Neural progenitor cell (in vitro differentiated cells): ENCODE measurements around the gene NBAS. TPM values are rescaled to one million over a fixed set of nuclear protein-coding genes. Genes with fewer than 3 reads are reported as not detected.

Source experiments
- DNase-seq: peaks from one replicate; pipeline ENCODE4 v3.0.0-alpha.2; 2016; ENCODE audit warnings: low spot score
- H2AFZ ChIP-seq: fragments of 200-600 bp; sonication (generic); replicated peaks from 2 replicates; pipeline ENCODE4 v1.6.1; 2016; ENCODE audit warnings: antibody characterized with exemption
- H3F3A ChIP-seq: fragments of 200-600 bp; sonication (generic); 2 replicates; pipeline ENCODE4 v1.6.1; 2016; ENCODE audit warnings: antibody characterized with exemption, low read depth
- H3K27ac ChIP-seq: fragments of 200-600 bp; sonication (generic); 2 replicates; pipeline ENCODE4 v1.5.1; 2016; ENCODE audit warnings: mild to moderate bottlenecking
- H3K27me3 ChIP-seq: fragments of 200-600 bp; sonication (generic); 2 replicates; pipeline ENCODE4 v1.6.1; 2016; ENCODE audit warnings: mild to moderate bottlenecking, moderate library complexity
- H3K36me3 ChIP-seq: fragments of 200-600 bp; sonication (generic); 2 replicates; pipeline ENCODE4 v1.5.1; 2016
- H3K4me1 ChIP-seq: fragments of 200-600 bp; sonication (generic); 2 replicates; pipeline ENCODE4 v1.6.1; 2016; ENCODE audit warnings: mixed run types
- H3K4me2 ChIP-seq: fragments of 200-600 bp; sonication (generic); 2 replicates; pipeline ENCODE4 v1.6.1; 2016
- H3K4me3 ChIP-seq: fragments of 200-600 bp; sonication (generic); 2 replicates; pipeline ENCODE4 v1.5.1; 2016
- H3K79me2 ChIP-seq: fragments of 200-600 bp; sonication (generic); 2 replicates; pipeline ENCODE4 v1.6.1; 2016; ENCODE audit warnings: low read depth
- H3K9ac ChIP-seq: fragments of 200-600 bp; sonication (generic); 2 replicates; pipeline ENCODE4 v1.6.1; 2016
- H3K9me3 ChIP-seq: fragments of 200-600 bp; sonication (generic); 2 replicates; pipeline ENCODE4 v1.5.1; 2016; ENCODE audit warnings: low read depth
- H4K20me1 ChIP-seq: fragments of 200-600 bp; sonication (generic); 2 replicates; pipeline ENCODE4 v1.6.1; 2016; ENCODE audit warnings: low read depth
- H3K27ac Mint-ChIP-seq: 3 replicates; pipeline ENCODE4 v1.8.0; 2021; ENCODE audit warnings: mixed read lengths
- H3K27me3 Mint-ChIP-seq: 2 replicates; pipeline ENCODE4 v1.8.0; 2022; ENCODE audit warnings: low read depth, mild to moderate bottlenecking, inconsistent platforms, moderate library complexity, mixed read lengths; ENCODE audit not compliant: insufficient read depth
- H3K36me3 Mint-ChIP-seq: 3 replicates; pipeline ENCODE4 v1.8.0; 2021; ENCODE audit warnings: mixed read lengths
- H3K4me1 Mint-ChIP-seq: 3 replicates; pipeline ENCODE4 v1.8.0; 2021; ENCODE audit warnings: mixed read lengths
- H3K4me3 Mint-ChIP-seq: 3 replicates; pipeline ENCODE4 v1.8.0; 2021; ENCODE audit warnings: mild to moderate bottlenecking, moderate library complexity, mixed read lengths
- H3K9me3 Mint-ChIP-seq: 3 replicates; pipeline ENCODE4 v1.8.0; 2020; ENCODE audit warnings: mixed read lengths
- EZH2 ChIP-seq: fragments of 200-600 bp; sonication (generic); IDR thresholded peaks from 2 replicates; pipeline ENCODE4 v1.6.1; 2017; ENCODE audit warnings: antibody characterized with exemption, mild to moderate bottlenecking, moderate library complexity
- EZH2phosphoT487 ChIP-seq: fragments of 200-600 bp; sonication (generic); IDR thresholded peaks from 2 replicates; pipeline ENCODE4 v1.6.1; 2017; ENCODE audit warnings: antibody characterized with exemption
- total RNA-seq: library from RNA; depleted of rRNA; stranded (reverse); fragments of >200 nt; gene quantifications from 2 replicates; pipeline ENCODE4 v1.2.3, GENCODE V29; 2015; ENCODE audit warnings: low replicate concordance
- TF ChIP-seq, protein P1 (sequence below): fragments of 200-600 bp; sonication (generic); IDR thresholded peaks from 2 replicates; pipeline ENCODE4 v1.5.1; 2017; ENCODE audit warnings: antibody characterized with exemption, mild to moderate bottlenecking

Gene NBAS
- total RNA-seq, 1 donor from 2014 or later: 58.0 TPM

GRCh38 chr2:15531095-15531854 is 29.9 kb downstream of the NBAS start:
- TF ChIP-seq, protein P1, sequence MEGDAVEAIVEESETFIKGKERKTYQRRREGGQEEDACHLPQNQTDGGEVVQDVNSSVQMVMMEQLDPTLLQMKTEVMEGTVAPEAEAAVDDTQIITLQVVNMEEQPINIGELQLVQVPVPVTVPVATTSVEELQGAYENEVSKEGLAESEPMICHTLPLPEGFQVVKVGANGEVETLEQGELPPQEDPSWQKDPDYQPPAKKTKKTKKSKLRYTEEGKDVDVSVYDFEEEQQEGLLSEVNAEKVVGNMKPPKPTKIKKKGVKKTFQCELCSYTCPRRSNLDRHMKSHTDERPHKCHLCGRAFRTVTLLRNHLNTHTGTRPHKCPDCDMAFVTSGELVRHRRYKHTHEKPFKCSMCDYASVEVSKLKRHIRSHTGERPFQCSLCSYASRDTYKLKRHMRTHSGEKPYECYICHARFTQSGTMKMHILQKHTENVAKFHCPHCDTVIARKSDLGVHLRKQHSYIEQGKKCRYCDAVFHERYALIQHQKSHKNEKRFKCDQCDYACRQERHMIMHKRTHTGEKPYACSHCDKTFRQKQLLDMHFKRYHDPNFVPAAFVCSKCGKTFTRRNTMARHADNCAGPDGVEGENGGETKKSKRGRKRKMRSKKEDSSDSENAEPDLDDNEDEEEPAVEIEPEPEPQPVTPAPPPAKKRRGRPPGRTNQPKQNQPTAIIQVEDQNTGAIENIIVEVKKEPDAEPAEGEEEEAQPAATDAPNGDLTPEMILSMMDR: no peak
- no peak for TF ChIP-seq EZH2
- Histone ChIP-seq H4K20me1 (no peaks in the 10 kb centered on the region), H3K27me3 (no peaks in the 10 kb centered on the region), H3K27ac (no peak overlapping the region), H3K36me3 (peaks cover 4% of the 10 kb centered on the region), H3K4me2 (no peak overlapping the region), H3K9me3 (no peaks in the 10 kb centered on the region), H3K79me2 (no peaks in the 10 kb centered on the region), H3K4me1 (peaks cover 2% of the 10 kb centered on the region), H2AFZ (no peak overlapping the region), H3F3A (no peaks in the 10 kb centered on the region), H3K9ac (no peak overlapping the region), H3K4me3 (no peak overlapping the region)
- peaks cover 22% of the 10 kb centered on the region for H3K36me3 Mint-ChIP-seq
- H3K4me3 Mint-ChIP-seq: no peak overlapping the region
- DNase-seq: no peak
- no peaks in the 10 kb centered on the region for H3K27me3 Mint-ChIP-seq
- no peak overlapping the region for H3K27ac Mint-ChIP-seq
- no peaks in the 10 kb centered on the region for H3K9me3 Mint-ChIP-seq
- H3K4me1 Mint-ChIP-seq: no peaks in the 10 kb centered on the region

DNA sequence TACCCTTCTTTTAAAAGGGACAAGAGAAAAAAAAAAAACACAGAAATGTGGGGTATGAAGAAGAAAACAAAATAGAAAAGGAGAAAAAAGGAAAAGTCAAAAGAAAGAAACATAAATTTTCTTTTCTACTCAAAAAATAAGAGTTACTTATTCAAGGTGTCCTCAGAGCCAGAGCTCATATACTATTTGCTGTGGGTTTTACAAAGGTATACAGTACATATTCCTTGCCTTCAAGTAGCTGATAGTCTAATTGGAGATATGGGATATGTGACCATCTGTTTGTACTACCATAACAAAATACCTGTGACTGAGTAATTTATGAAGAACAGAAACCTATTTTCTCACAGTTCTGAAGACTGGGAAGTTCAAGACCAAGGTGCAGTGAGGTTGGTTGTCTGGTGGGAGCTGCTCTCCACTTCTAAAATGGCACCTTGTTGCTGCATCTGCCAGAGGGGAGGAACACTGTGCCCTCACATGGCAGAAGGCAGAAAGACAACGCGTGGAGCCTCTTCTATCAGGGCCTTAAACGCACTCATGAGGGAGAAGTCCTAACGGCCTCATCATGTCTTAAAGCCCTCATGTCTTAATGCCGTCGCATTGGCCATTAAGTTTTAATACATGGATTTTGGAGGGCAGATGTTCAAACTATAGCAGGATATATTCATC is 33.9 kb downstream of the NBAS start:
- no peaks in the 10 kb centered on the region for H3K79me2 ChIP-seq
- no peak for TF ChIP-seq EZH2
- TF ChIP-seq EZH2phosphoT487: no peak
- TF ChIP-seq, protein P1: no peak
- H3K27me3 ChIP-seq: no peaks in the 10 kb centered on the region
- Mint-ChIP-seq H3K4me1 (no peaks in the 10 kb centered on the region), H3K36me3 (peaks cover 32% of the 10 kb centered on the region), H3K27ac (no peak overlapping the region), H3K4me3 (no peak overlapping the region), H3K27me3 (no peaks in the 10 kb centered on the region), H3K9me3 (no peaks in the 10 kb centered on the region)
- no peak overlapping the region for H3K4me3 ChIP-seq
- no peak overlapping the region for H3K27ac ChIP-seq
- DNase-seq: peak; percentile 2
- no peaks in the 10 kb centered on the region for H3K36me3 ChIP-seq
- no peaks in the 10 kb centered on the region for H3F3A ChIP-seq
- H3K4me2 ChIP-seq: no peak overlapping the region
- peaks cover 11% of the 10 kb centered on the region for H3K4me1 ChIP-seq
- no peaks in the 10 kb centered on the region for H4K20me1 ChIP-seq
- no peaks in the 10 kb centered on the region for H3K9me3 ChIP-seq
- no peak overlapping the region for H2AFZ ChIP-seq
- H3K9ac ChIP-seq: no peak overlapping the region

DNA sequence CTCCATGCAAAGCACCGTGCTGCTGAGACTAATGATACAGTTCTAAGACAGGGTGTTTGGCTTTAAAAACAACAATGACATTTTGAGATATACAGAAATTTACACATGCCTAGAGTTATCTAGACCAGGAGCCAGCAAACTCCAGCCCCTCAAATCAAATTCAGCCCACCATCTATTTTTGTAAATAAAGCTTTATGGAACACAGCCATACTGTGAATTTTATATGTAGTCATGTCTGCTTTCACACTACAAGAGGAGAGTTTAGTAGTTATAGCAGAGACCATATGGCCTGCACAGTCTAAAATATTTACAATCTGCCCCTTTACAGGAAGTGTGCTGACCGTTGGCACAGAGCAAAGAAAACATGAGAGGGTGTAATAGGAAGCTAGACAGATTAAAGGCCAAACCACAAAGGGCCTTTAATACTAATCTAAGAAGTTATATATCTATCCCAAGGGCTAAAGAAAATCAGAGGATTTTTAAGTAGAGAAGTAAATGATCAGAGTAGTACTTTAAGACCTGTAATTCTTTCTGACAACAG is 39.4 kb downstream of the NBAS start:
- Histone ChIP-seq H3K4me1 (peaks cover 11% of the 10 kb centered on the region), H3K4me2 (no peak overlapping the region), H3K79me2 (no peaks in the 10 kb centered on the region), H3K27ac (no peak overlapping the region), H3K9ac (no peak overlapping the region), H2AFZ (no peak overlapping the region), H3K9me3 (no peaks in the 10 kb centered on the region), H4K20me1 (no peaks in the 10 kb centered on the region), H3K36me3 (no peaks in the 10 kb centered on the region), H3K27me3 (no peaks in the 10 kb centered on the region), H3F3A (no peaks in the 10 kb centered on the region), H3K4me3 (no peak overlapping the region)
- TF ChIP-seq, protein P1: no peak
- TF ChIP-seq EZH2phosphoT487 (no peak), EZH2 (no peak)
- no peaks in the 10 kb centered on the region for H3K27me3 Mint-ChIP-seq
- no peak overlapping the region for H3K4me3 Mint-ChIP-seq
- DNase-seq: no peak
- peaks cover 20% of the 10 kb centered on the region for H3K36me3 Mint-ChIP-seq
- no peak overlapping the region for H3K27ac Mint-ChIP-seq
- H3K4me1 Mint-ChIP-seq: no peaks in the 10 kb centered on the region
- H3K9me3 Mint-ChIP-seq: no peaks in the 10 kb centered on the region
